H1 (cell line): Measurements from ENCODE around the gene MBIP. TPM values are rescaled to one million over a fixed set of nuclear protein-coding genes. Genes with fewer than 3 reads are reported as not detected.

Source experiments
- JUN ChIP-seq: IDR thresholded peaks from 2 replicates; pipeline ENCODE4 v1.6.1; 2011; ENCODE audit warnings: low read depth, mild to moderate bottlenecking, improper control_type of control experiment, low read length
- MAFK ChIP-seq: IDR thresholded peaks from 2 replicates; pipeline ENCODE4 v1.6.1; 2012; ENCODE audit warnings: low read depth, mild to moderate bottlenecking, improper control_type of control experiment, low read length
- POU5F1 ChIP-seq: IDR thresholded peaks from 2 replicates; pipeline ENCODE4 v1.6.1; 2011; ENCODE audit warnings: low read depth, mild to moderate bottlenecking, low read length, moderate library complexity
- RBBP5 ChIP-seq: IDR thresholded peaks from 2 replicates; pipeline ENCODE4 v1.7.1; 2012; ENCODE audit warnings: low read depth, mild to moderate bottlenecking, inconsistent platforms, low read length, moderate library complexity, borderline replicate concordance
- RXRA ChIP-seq: IDR thresholded peaks from 2 replicates; pipeline ENCODE4 v1.6.1; 2011; ENCODE audit warnings: low read depth, mild to moderate bottlenecking, low read length, moderate library complexity; ENCODE audit not compliant: insufficient read depth
- SP2 ChIP-seq: IDR thresholded peaks from 2 replicates; pipeline ENCODE4 v1.6.1; 2012; ENCODE audit warnings: mild to moderate bottlenecking, low read length, inconsistent platforms
- polyA plus RNA-seq, 7 experiments: library from polyadenylated mRNA; depleted of rRNA in 3 of 7; stranded (reverse) in 5 of 7; unstranded in 2 of 7; fragments of >200 nt in 5 of 7; fragments of 200-250 nt in 2 of 7; gene quantifications; 1 replicate in 5 of 7; 2 replicates in 1 of 7; 4 replicates in 1 of 7; pipeline versions ENCODE4 v1.2.1 to v1.2.3, GENCODE V29; 2011 to 2013; ENCODE audit warnings: missing spikeins in 2 of 7, mixed read lengths in 2 of 7
- total RNA-seq: library from RNA; stranded (reverse); fragmentation: NEBNext Ultra II Directional; extraction: Animal tissue kit (Norgen Biotek cat#: 25700); gene quantifications from 2 replicates; pipeline ENCODE4 v1.2.1, GENCODE V29; 2021

The MBIP gene
- total and polyA plus RNA-seq, 2 of the 8 experiments (the other 6 are each of a cell fraction or from before 2014, with no cell fraction given) = 15.0 to 27.4 TPM

DNA sequence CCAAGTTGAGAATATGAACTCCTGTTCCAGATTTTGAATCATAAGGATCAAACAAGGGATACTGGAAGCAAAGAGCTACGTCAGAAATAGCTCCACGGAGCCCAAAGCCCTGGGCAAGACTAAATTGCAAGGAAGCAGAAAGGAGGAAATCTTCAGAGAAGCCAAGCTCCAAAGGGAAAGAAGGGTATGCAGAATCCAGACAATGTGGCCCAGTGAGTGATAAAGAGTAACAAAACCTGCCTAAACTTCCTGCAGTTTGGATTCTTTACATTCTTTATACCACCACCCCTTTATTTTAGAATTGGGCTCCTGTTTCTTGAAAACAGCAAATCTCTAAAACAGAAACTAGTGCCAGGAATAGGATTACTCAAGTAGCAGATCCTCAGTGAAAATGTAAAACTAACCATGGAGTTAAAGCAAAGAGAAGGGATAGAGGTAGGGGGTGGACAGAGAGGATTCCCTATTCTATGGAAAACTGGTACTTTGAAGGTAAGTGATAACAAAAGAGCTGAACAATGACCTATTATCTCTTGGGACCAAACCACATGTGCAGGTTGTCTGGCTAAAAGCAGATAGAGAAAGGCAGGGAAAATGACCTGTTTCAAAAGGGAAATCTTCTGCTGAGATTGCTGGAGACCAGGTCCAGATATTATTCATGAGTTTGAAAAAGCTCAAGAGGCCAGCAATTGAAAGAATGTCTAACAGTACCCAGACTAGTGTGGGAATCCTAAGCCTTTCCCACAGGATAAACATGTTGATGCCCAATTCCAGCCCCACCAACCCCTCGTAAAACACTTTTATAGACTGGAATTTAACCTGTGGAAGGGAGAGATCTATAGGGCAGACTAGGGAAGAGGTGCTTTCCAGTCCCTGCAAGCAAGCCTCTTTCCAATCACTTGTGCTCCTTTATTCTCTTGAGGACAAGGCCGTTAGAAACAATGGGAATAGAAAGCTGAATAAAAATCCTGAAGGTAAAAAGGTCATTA is 24.5 kb downstream of the MBIP start (continued):
- TF ChIP-seq RBBP5 (no peak), SP2 (no peak), MAFK (no peak), JUN (no peak), POU5F1 (no peak), RXRA (no peak)
